PFSK-1 (cell line): Measurements from ENCODE around the gene CLEC16A.

ENCODE experiments used
- FOXP2 ChIP-seq: optimal IDR thresholded peaks from 2 replicates; pipeline ENCODE3; 2011; ENCODE audit warnings: borderline replicate concordance, control low read depth, inconsistent platforms; ENCODE audit not compliant: insufficient read depth; ENCODE audit errors: extremely low read length, extremely low read depth
- POLR2AphosphoS5 ChIP-seq: IDR thresholded peaks from 2 replicates; pipeline ENCODE4 v1.6.1; 2012; ENCODE audit warnings: low read depth, mild to moderate bottlenecking, control low read depth, low read length, moderate library complexity
- SIN3A ChIP-seq: IDR thresholded peaks from 2 replicates; pipeline ENCODE4 v1.6.1; 2012; ENCODE audit warnings: mild to moderate bottlenecking, low read length, moderate library complexity, borderline replicate concordance; ENCODE audit not compliant: insufficient read depth
- TAF1 ChIP-seq: IDR thresholded peaks from 2 replicates; pipeline ENCODE4 v1.6.1; 2012; ENCODE audit warnings: low read length, control low read depth, borderline replicate concordance; ENCODE audit not compliant: insufficient read depth
- TF ChIP-seq, protein P1 (sequence below), 2 experiments: IDR thresholded peaks; 2 replicates each; pipeline versions ENCODE4 v1.6.1 to v1.8.0; 2011 to 2012; ENCODE audit warnings: low read depth in 2 of 2, low read length in 2 of 2, control low read depth in 1 of 2, inconsistent platforms in 1 of 2, mild to moderate bottlenecking in 1 of 2, moderate library complexity in 1 of 2; ENCODE audit not compliant: insufficient read depth in 1 of 2

The CLEC16A gene

DNA sequence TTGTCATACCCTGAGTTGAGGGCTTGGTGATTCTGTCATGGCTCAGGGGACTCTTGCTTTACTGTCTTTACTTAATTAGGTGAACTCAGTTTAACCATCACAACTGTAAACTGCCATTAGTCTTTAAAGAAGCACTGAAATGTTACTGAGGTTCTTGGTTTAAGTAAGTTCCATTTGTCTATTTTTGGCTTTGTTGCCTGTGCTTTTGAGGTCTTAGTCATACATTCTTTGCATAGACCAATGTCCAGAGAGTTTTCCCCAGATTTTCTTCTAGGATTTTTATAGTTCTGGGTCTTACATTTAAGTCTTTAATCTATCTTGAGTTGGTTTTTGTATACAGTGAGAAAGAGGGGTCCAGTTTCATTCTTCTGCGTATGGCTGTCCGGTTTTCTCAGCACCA lies 174.1 kb downstream of the CLEC16A start:
- TF ChIP-seq, protein P1, sequence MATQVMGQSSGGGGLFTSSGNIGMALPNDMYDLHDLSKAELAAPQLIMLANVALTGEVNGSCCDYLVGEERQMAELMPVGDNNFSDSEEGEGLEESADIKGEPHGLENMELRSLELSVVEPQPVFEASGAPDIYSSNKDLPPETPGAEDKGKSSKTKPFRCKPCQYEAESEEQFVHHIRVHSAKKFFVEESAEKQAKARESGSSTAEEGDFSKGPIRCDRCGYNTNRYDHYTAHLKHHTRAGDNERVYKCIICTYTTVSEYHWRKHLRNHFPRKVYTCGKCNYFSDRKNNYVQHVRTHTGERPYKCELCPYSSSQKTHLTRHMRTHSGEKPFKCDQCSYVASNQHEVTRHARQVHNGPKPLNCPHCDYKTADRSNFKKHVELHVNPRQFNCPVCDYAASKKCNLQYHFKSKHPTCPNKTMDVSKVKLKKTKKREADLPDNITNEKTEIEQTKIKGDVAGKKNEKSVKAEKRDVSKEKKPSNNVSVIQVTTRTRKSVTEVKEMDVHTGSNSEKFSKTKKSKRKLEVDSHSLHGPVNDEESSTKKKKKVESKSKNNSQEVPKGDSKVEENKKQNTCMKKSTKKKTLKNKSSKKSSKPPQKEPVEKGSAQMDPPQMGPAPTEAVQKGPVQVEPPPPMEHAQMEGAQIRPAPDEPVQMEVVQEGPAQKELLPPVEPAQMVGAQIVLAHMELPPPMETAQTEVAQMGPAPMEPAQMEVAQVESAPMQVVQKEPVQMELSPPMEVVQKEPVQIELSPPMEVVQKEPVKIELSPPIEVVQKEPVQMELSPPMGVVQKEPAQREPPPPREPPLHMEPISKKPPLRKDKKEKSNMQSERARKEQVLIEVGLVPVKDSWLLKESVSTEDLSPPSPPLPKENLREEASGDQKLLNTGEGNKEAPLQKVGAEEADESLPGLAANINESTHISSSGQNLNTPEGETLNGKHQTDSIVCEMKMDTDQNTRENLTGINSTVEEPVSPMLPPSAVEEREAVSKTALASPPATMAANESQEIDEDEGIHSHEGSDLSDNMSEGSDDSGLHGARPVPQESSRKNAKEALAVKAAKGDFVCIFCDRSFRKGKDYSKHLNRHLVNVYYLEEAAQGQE (IDR thresholded peaks at IDR 0.05; ENCODE audit: insufficient read depth in 1 of 2, low read depth in 2 of 2, low read length in 2 of 2) = no peak
- TF ChIP-seq SIN3A = no peak

DNA sequence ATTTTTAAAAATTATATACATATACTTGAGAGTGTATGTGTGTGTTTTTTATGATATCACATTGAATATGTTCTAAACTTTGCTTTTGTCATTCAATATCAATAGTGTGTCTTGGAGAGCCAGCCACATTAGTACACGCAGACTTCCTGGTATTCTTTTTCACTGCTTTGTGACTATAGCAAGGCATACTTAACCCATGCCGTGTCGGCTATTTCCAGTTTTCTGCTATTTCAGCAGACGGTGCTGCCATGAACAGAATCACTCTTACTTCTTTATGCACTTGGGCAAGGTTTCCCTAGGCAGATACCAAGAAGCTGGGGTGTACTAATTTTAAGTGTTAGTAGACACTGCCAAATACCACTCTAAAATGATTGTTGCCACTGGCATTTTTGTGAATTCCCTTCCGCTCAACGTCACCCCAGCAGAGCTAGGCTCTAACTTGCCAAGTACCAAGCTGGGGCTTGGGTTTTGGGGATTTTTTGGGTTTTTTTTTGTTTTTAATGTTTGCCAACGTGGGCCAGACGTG lies 176.8 kb downstream of the CLEC16A start:
- TF ChIP-seq FOXP2 (no peak), SIN3A (no peak)

DNA sequence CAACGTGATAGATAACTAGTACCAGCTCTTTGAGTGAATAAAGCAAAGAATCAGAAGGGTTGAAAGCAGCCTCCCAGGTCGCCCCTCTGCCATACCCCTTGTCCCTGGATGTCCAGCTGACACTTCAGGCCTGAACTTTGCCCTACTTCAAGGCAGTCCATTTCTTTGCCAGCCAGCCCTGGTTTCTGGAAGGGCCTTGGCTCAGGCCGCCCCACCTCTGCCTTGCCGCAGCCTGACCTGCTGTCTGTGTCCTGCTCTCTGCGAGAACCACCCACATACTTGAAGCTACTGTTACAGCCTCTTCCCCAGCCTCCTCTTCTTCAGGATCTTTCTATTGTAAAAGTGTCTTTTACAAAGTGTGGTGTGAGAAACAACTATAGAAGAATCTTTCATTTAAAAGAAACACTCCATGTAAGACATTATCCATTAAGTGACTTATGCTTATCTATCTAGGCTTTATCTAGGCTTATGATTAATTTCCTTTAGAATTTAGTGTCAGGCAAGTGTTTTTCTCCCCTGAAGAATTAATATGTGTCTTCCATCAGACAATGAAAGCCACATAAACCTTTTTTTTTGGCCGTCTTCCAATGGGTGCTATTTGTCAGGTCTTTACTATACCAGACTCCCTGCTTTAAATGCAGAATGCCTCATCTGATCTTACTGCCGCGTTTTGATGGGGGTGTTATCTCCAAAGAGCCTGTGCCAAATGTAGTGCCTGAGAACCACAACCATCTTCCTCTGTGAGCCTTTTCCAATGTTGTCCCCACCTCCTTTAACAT lies 177.7 kb downstream of the CLEC16A start:
- TF ChIP-seq, protein P1 (IDR thresholded peaks at IDR 0.05; ENCODE audit: insufficient read depth in 1 of 2, low read depth in 2 of 2, low read length in 2 of 2) = no peak
- TF ChIP-seq POLR2AphosphoS5 = no peak
- no peak for TF ChIP-seq FOXP2
- no peak for TF ChIP-seq TAF1
- no peak for TF ChIP-seq SIN3A

DNA sequence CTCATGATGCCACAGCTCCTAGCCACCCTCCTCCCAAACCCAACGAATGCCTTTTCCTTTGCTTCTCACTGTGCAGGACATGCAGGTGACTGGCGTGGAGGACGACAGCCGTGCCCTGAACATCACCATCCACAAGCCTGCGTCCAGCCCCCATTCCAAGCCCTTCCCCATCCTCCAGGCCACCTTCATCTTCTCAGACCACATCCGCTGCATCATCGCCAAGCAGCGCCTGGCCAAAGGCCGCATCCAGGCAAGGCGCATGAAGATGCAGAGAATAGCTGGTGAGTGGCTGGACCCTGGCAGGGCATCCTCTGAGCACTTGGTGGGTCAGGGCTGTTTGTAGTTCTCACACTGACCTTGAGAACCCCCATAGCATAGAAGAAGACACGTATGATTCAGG lies 179.3 kb downstream of the CLEC16A start:
- TF ChIP-seq TAF1 = no peak
- TF ChIP-seq SIN3A = no peak
- TF ChIP-seq, protein P1 (IDR thresholded peaks at IDR 0.05; ENCODE audit: insufficient read depth in 1 of 2, low read depth in 2 of 2, low read length in 2 of 2) = no peak
- no peak for TF ChIP-seq POLR2AphosphoS5
- TF ChIP-seq FOXP2 = no peak

DNA sequence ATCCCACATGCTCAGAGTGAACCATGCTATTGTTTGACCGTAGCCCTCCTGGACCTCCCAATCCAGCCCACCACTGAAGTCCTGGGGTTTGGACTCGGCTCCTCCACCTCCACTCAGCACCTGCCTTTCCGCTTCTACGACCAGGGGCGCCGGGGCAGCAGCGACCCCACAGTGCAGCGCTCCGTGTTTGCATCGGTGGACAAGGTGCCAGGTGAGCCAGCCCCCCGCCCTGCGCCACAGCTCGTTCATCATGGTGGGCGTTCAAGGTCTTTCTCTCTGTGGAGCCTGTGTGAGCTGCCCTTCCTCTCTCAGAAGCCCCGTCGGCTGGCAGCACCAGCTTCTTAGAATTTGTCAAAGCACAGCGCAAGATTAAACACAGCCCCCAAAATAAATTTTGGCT lies 181.6 kb downstream of the CLEC16A start:
- TF ChIP-seq SIN3A (no peak), POLR2AphosphoS5 (no peak), TAF1 (no peak), FOXP2 (no peak)
- TF ChIP-seq, protein P1 (IDR thresholded peaks at IDR 0.05; ENCODE audit: insufficient read depth in 1 of 2, low read depth in 2 of 2, low read length in 2 of 2) = no peak
